GM12878 (cell line): ENCODE data around the gene NOS3. TPM values are rescaled to one million over a fixed set of nuclear protein-coding genes. Genes with fewer than 3 reads are reported as not detected.

ENCODE experiments used
- MTA2 ChIP-seq: fragments of 450-650 bp; IDR thresholded peaks from 2 replicates; pipeline ENCODE4 v1.6.1; 2016; ENCODE audit warnings: low read depth, mild to moderate bottlenecking, moderate library complexity
- NFYB ChIP-seq: IDR thresholded peaks from 2 replicates; pipeline ENCODE4 v1.6.1; 2011; ENCODE audit warnings: low read depth, mild to moderate bottlenecking, low read length, improper control_type of control experiment, moderate library complexity; ENCODE audit not compliant: insufficient read depth
- NR2F1 ChIP-seq: fragments of 450-650 bp; conservative IDR thresholded peaks from 2 replicates; pipeline ENCODE4 v1.6.1; 2017; ENCODE audit warnings: mild to moderate bottlenecking
- RB1 ChIP-seq: fragments of 450-650 bp; formaldehyde crosslinking; IDR thresholded peaks from 2 replicates; pipeline ENCODE4 v1.6.1; 2017; ENCODE audit warnings: mild to moderate bottlenecking, borderline replicate concordance
- RBBP5 ChIP-seq: fragments of 200-600 bp; sonication (generic); conservative IDR thresholded peaks from 2 replicates; pipeline ENCODE4 v1.6.1; 2016
- SREBF2 ChIP-seq: IDR thresholded peaks from 2 replicates; pipeline ENCODE4 v1.6.1; 2012; ENCODE audit warnings: mild to moderate bottlenecking, low read length
- ZBTB33 ChIP-seq: fragments of 450-650 bp; IDR thresholded peaks from 2 replicates; pipeline ENCODE4 v1.6.1; 2017; ENCODE audit warnings: mild to moderate bottlenecking
- polyA plus RNA-seq, 11 experiments: library from polyadenylated mRNA; depleted of rRNA in 4 of 11; unstranded in 6 of 11; stranded (reverse) in 5 of 11; fragments of >200 nt; fragmentation: Nextera tagmentation in 4 of 11; fragmentation: Illumina TruSeq in 1 of 11; extraction: Ambion mirVana in 4 of 11; extraction: Trizol in 1 of 11; gene quantifications; 1 replicate in 1 of 11; 2 replicates in 10 of 11; pipeline versions ENCODE4 v1.2.1 to v1.2.3, GENCODE V29; 2011 to 2016; ENCODE audit warnings: inconsistent platforms in 2 of 11, missing spikeins in 2 of 11, low read depth in 1 of 11
- total RNA-seq, 4 experiments: library from RNA; depleted of rRNA in 3 of 4; stranded (reverse); fragments of >200 nt in 3 of 4; fragmentation: Illumina TruSeq in 1 of 4; extraction: Trizol in 1 of 4; gene quantifications; 2 replicates each; pipeline versions ENCODE4 v1.2.1 to v1.2.3, GENCODE V29; 2013 to 2021
- TF ChIP-seq, protein P1 (sequence below): IDR thresholded peaks from 2 replicates; pipeline ENCODE4 v1.6.1; 2011; ENCODE audit warnings: mild to moderate bottlenecking, low read depth, low read length, moderate library complexity; ENCODE audit not compliant: insufficient replicate concordance
- TF ChIP-seq, protein P2 (sequence below): fragments of 450-650 bp; IDR thresholded peaks from 2 replicates; pipeline ENCODE4 v1.6.1; 2017; ENCODE audit warnings: antibody characterized with exemption, mild to moderate bottlenecking, moderate library complexity

Gene NOS3
- total and polyA plus RNA-seq, 10 of the 15 experiments (the other 5 are each of a cell fraction or from before 2014, with no cell fraction given), result 0.06 to 0.92 (median 0.30) TPM; not detected in 3

DNA sequence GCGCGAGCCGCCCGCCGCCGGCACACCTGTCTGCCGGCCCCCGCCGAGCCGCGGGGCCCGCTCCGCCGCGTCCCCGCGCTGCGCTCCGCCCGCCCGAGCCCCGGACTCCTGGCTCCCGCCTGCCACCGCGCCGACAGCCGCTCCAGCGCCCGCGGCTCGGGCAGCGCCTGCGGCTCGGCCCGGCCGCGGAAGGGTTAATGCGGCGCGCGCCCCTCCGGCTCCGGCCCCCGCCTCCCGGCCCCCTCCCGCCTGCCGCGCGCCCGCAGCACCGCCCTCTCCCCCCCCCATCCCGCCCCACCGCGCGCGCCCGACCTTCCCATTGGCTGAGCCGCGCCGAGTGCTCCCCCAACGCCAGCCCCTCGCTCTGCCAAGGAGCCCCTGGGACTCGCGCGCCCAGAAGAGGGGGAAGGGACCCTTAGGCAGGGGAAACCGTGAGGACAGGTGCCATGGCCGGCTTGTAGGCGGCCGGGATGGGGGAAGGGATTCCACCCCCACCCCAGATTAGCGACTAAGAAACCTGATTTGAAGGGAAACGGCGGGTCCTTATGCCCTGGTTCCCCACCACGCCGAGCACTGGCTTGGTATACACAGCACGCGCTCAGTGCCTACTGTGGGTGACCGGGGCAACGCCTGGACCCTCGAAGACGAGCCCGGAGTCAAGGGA lies 12.6 kb upstream of the NOS3 start, which contains the start of gene KCNH2 (continued):
- TF ChIP-seq ZBTB33 (no peak), NFYB (no peak), RBBP5 (no peak), SREBF2 (no peak), MTA2 (no peak), NR2F1 (no peak), RB1 (no peak)
- TF ChIP-seq, protein P1, sequence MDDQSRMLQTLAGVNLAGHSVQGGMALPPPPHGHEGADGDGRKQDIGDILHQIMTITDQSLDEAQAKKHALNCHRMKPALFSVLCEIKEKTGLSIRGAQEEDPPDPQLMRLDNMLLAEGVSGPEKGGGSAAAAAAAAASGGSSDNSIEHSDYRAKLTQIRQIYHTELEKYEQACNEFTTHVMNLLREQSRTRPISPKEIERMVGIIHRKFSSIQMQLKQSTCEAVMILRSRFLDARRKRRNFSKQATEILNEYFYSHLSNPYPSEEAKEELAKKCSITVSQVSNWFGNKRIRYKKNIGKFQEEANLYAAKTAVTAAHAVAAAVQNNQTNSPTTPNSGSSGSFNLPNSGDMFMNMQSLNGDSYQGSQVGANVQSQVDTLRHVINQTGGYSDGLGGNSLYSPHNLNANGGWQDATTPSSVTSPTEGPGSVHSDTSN, result no peak
- TF ChIP-seq, protein P2, sequence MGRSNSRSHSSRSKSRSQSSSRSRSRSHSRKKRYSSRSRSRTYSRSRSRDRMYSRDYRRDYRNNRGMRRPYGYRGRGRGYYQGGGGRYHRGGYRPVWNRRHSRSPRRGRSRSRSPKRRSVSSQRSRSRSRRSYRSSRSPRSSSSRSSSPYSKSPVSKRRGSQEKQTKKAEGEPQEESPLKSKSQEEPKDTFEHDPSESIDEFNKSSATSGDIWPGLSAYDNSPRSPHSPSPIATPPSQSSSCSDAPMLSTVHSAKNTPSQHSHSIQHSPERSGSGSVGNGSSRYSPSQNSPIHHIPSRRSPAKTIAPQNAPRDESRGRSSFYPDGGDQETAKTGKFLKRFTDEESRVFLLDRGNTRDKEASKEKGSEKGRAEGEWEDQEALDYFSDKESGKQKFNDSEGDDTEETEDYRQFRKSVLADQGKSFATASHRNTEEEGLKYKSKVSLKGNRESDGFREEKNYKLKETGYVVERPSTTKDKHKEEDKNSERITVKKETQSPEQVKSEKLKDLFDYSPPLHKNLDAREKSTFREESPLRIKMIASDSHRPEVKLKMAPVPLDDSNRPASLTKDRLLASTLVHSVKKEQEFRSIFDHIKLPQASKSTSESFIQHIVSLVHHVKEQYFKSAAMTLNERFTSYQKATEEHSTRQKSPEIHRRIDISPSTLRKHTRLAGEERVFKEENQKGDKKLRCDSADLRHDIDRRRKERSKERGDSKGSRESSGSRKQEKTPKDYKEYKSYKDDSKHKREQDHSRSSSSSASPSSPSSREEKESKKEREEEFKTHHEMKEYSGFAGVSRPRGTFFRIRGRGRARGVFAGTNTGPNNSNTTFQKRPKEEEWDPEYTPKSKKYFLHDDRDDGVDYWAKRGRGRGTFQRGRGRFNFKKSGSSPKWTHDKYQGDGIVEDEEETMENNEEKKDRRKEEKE, result no peak
